Peyer's patch (tissue), 4 donors: ENCODE results near the gene WIZ.

Source experiments
- CTCF ChIP-seq, 6 experiments: fragments of 450-650 bp in 4 of 6; fragments of 200-600 bp in 2 of 6; sonication (generic) in 1 of 6; IDR thresholded peaks; one replicate each; pipeline ENCODE4 v1.5.1; 2017 to 2019; ENCODE audit warnings: antibody characterized with exemption in 6 of 6, mild to moderate bottlenecking in 3 of 6, moderate library complexity in 1 of 6
- POLR2A ChIP-seq, 2 donors: fragments of 450-650 bp; IDR thresholded peaks; one replicate each; pipeline ENCODE4 v1.5.1; 2017; ENCODE audit warnings: antibody characterized with exemption in 2 of 2, mild to moderate bottlenecking in 2 of 2, moderate library complexity in 2 of 2

GRCh38 chr19:15467734-15468214 lies 18.0 kb upstream of the WIZ start:
- TF ChIP-seq CTCF (IDR thresholded peaks at IDR 0.05) (no peak), POLR2A (IDR thresholded peaks at IDR 0.05) (no peak)
